IMR-90 (cell line): ENCODE results near the gene NALCN.

Source experiments
- CTCF ChIP-seq: conservative IDR thresholded peaks from 2 replicates; pipeline ENCODE4 v1.5.1; 2012; ENCODE audit warnings: mild to moderate bottlenecking, low read depth, low read length, improper control_type of control experiment
- MAFK ChIP-seq: IDR thresholded peaks from 2 replicates; pipeline ENCODE4 v1.6.1; 2012; ENCODE audit warnings: low read depth, low read length, improper control_type of control experiment
- MXI1 ChIP-seq: IDR thresholded peaks from 2 replicates; pipeline ENCODE4 v1.6.1; 2012; ENCODE audit warnings: low read depth, mild to moderate bottlenecking, low read length, moderate library complexity, borderline replicate concordance
- POLR2A ChIP-seq: IDR thresholded peaks from 2 replicates; pipeline ENCODE4 v1.6.1; 2012; ENCODE audit warnings: mild to moderate bottlenecking, low read depth, low read length
- RAD21 ChIP-seq: IDR thresholded peaks from 2 replicates; pipeline ENCODE4 v1.6.1; 2012; ENCODE audit warnings: low read length, improper control_type of control experiment
- RFX5 ChIP-seq: IDR thresholded peaks from 2 replicates; pipeline ENCODE4 v1.8.0; 2012; ENCODE audit warnings: low read depth, mild to moderate bottlenecking, low read length, moderate library complexity

GRCh38 chr13:101264931-101265330 is 151.4 kb downstream of the NALCN start:
- no peak for TF ChIP-seq MAFK
- TF ChIP-seq CTCF = no peak
- no peak for TF ChIP-seq POLR2A
- no peak for TF ChIP-seq RAD21
- TF ChIP-seq MXI1 = no peak
- no peak for TF ChIP-seq RFX5
